Activated CD8-positive, alpha-beta T cell treated with anti-CD3 and anti-CD28 coated beads, Interleukin-2, amount 10 ng/mL, durations not matched to agents 7 days and 5 days (primary cell): ENCODE results near the gene CAPN5. TPM values are rescaled to one million over a fixed set of nuclear protein-coding genes. Genes with fewer than 3 reads are reported as not detected.

Experiments used
- ATAC-seq: fragments of 150-1000 bp; cut with Tn5 transposase; one replicate; pipeline ENCODE4 v1.10.0; 2021; ENCODE audit warnings: moderate library complexity
- CTCF ChIA-PET: fragments of 350-600 bp; sonication (Branson Sonifier 250); formaldehyde crosslinking; loops from one replicate; lab custom pipeline; 2021; ENCODE audit warnings: antibody characterized with exemption; lab: Charles Lee
- POLR2A ChIA-PET: fragments of 350-600 bp; sonication (Branson Sonifier 250); formaldehyde crosslinking; loops from one replicate; lab custom pipeline; 2021; ENCODE audit warnings: antibody characterized with exemption; lab: Charles Lee
- DNase-seq: peaks from one replicate; pipeline ENCODE4 v3.0.0-alpha.2; 2020
- H3K27ac Mint-ChIP-seq: one replicate; pipeline ENCODE4 v1.8.0; 2021; ENCODE audit warnings: mild to moderate bottlenecking, mixed read lengths
- H3K27me3 Mint-ChIP-seq: one replicate; pipeline ENCODE4 v1.8.0; 2021; ENCODE audit warnings: low read depth, mixed read lengths
- H3K36me3 Mint-ChIP-seq: one replicate; pipeline ENCODE4 v1.8.0; 2021; ENCODE audit warnings: low read depth, mixed read lengths
- H3K4me1 Mint-ChIP-seq: one replicate; pipeline ENCODE4 v1.8.0; 2021; ENCODE audit warnings: low read depth, mixed read lengths
- H3K4me3 Mint-ChIP-seq: one replicate; pipeline ENCODE4 v1.8.0; 2021; ENCODE audit warnings: mild to moderate bottlenecking, mixed read lengths
- H3K9me3 Mint-ChIP-seq: one replicate; pipeline ENCODE4 v1.8.0; 2022; ENCODE audit warnings: mixed read lengths; ENCODE audit not compliant: insufficient read depth
- total RNA-seq, 2 experiments: library from RNA; stranded (reverse); gene quantifications; one replicate each; pipeline ENCODE4 v1.2.3, GENCODE V29; 2021

The CAPN5 gene
- total RNA-seq, 2 experiments from 2014 or later, result 1.0 to 1.4 TPM

GRCh38 chr11:77148963-77149715 lies 82.4 kb downstream of the CAPN5 start:
- DNase-seq (no peak), ATAC-seq (no peak)
- ChIA-PET POLR2A (no interaction called here), CTCF (interaction anchor here (2.6 to 2.9 kb wide), 2 partner anchors 22 to 39 kb away, joined by 10 to 18 read pairs; partner anchors contain the start of gene MYO7A)
- H3K9me3 Mint-ChIP-seq, result no peaks in the 10 kb centered on the region
- H3K27ac Mint-ChIP-seq, result no peak overlapping the region
- H3K4me1 Mint-ChIP-seq, result peaks cover 53% of the 10 kb centered on the region
- H3K36me3 Mint-ChIP-seq, result no peaks in the 10 kb centered on the region
- H3K27me3 Mint-ChIP-seq, result peaks cover 46% of the 10 kb centered on the region
- H3K4me3 Mint-ChIP-seq, result no peak overlapping the region

DNA sequence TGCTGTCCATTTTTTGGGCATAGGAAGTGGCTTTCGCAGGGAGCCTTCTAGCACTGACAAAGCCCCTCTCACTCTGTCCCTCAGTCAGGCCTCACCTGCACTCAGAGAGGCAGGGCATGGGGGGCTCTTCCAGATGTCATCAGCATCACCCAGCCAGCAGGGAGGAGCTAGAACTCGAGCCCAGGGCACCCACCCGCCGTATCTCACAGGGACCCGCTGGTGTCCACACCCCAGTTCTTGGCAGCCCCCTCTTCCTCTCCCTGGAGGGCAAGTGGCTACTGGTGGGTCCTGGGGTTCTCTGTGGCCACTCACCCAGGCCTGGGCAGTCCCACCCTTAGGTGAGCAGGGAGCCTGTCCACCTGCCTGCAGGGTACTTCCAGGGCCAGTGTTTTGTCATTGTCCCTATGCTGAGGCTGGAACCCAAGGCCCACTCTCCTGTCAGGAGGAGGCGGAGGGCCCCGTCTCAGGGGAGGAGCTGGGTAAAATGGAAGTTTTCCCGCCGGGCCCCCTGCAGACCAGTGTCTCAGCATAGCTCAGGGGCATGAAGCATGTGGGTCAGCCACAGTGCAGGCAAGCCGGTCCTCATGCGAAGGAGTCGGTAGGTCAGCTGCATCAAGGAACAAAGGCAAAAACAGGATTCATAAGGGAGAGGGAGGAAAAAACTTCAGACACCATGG lies 83.1 kb downstream of the CAPN5 start:
- Mint-ChIP-seq H3K9me3 (no peaks in the 10 kb centered on the region), H3K4me1 (peaks cover 57% of the 10 kb centered on the region), H3K27me3 (peaks cover 47% of the 10 kb centered on the region), H3K4me3 (no peak overlapping the region), H3K36me3 (no peaks in the 10 kb centered on the region), H3K27ac (no peak overlapping the region)
- no peak for ATAC-seq
- DNase-seq, result no peak
- ChIA-PET CTCF (interaction anchor here (2.6 kb wide), 1 partner anchor 38 kb away, joined by 10 read pairs; no protein-coding TSS in a partner anchor), POLR2A (no interaction called here)

- Mint-ChIP-seq H3K27me3 (peaks cover 45% of the 10 kb centered on the region), H3K27ac (no peak overlapping the region), H3K4me3 (no peak overlapping the region), H3K9me3 (no peaks in the 10 kb centered on the region), H3K36me3 (no peaks in the 10 kb centered on the region), H3K4me1 (peaks cover 62% of the 10 kb centered on the region)
- no peak for DNase-seq
- CTCF ChIA-PET, result interaction anchor here (2.6 kb wide), 1 partner anchor 37 kb away, joined by 10 read pairs; no protein-coding TSS in a partner anchor
- POLR2A ChIA-PET, result no interaction called here
- no peak for ATAC-seq
Observed at GRCh38 chr11:77150836-77151235, 84.1 kb downstream of the CAPN5 start.

GRCh38 chr11:77151804-77152509 lies 85.2 kb downstream of the CAPN5 start:
- DNase-seq (peak; percentile 82), ATAC-seq (peak; percentile 68)
- CTCF ChIA-PET, result interaction anchor here (1.0 to 1.2 kb wide), 2 partner anchors 25 to 36 kb away, joined by 4 to 7 read pairs; partner anchors contain the start of gene MYO7A
- Mint-ChIP-seq H3K27ac (peak overlapping the region; percentile 66), H3K36me3 (no peaks in the 10 kb centered on the region), H3K4me1 (peaks cover 62% of the 10 kb centered on the region), H3K27me3 (peaks cover 38% of the 10 kb centered on the region), H3K4me3 (peak overlapping the region; percentile 21), H3K9me3 (no peaks in the 10 kb centered on the region)
- POLR2A ChIA-PET, result no interaction called here

GRCh38 chr11:77152846-77153245 lies 86.1 kb downstream of the CAPN5 start:
- H3K27ac Mint-ChIP-seq, result peak overlapping the region; percentile 47
- POLR2A ChIA-PET, result no interaction called here
- H3K4me3 Mint-ChIP-seq, result peak overlapping the region; percentile 21
- peaks cover 31% of the 10 kb centered on the region for H3K27me3 Mint-ChIP-seq
- no peaks in the 10 kb centered on the region for H3K36me3 Mint-ChIP-seq
- H3K4me1 Mint-ChIP-seq, result peaks cover 55% of the 10 kb centered on the region
- no peak for DNase-seq
- H3K9me3 Mint-ChIP-seq, result no peaks in the 10 kb centered on the region
- no peak for ATAC-seq
- CTCF ChIA-PET, result interaction anchor here (2.8 kb wide), 1 partner anchor 26 kb away, joined by 11 read pairs; the partner anchor contains the start of gene MYO7A

DNA sequence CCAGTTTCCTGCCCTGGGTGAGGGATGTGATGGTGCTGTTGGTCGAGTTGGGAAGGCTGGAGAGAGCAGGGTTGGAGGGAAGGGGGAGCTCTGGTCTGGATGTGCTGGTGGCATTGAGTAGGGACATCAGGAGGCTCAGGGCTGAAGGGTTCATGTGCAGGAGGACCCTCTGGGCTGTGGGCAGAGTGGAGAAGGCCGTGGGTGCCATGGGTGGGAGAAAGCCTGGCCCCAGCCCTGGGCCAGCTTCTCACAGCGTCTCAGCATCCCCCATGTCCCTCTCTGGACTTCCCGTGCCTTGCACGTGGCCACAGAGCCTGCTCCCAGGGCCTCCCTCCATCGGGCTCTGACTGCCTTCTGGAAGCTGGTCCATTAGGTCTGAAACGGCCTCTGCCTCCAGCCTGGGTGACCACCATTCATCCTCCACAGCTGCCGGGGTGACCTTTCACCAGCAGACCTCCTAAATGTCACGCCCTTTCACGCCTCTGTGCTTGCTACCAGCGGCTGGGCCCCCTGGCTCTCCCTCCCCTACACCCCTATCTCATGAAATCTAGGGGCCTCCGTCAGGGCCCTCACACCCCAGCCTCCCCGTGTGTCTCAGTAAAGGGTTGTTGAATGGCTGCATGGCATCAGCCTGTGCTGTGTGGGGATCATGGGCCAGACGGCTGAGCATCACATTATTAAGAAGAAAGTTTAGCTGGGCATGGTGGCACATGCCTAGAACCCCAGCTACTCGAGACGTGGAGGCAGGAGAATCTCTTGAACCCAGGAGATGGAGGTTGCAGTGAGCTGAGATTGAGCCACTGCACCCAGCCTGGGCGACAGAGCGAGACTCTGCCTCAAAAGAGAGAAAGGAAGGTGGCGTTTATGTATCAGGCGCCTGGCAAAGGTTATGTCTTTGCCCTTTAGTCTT lies 86.8 kb downstream of the CAPN5 start:
- CTCF ChIA-PET, result interaction anchor here (2.8 kb wide), 1 partner anchor 26 kb away, joined by 11 read pairs; the partner anchor contains the start of gene MYO7A
- ATAC-seq (no peak), DNase-seq (no peak)
- H3K4me1 Mint-ChIP-seq, result peaks cover 49% of the 10 kb centered on the region
- H3K27ac Mint-ChIP-seq, result no peak overlapping the region
- peaks cover 30% of the 10 kb centered on the region for H3K27me3 Mint-ChIP-seq
- no peaks in the 10 kb centered on the region for H3K9me3 Mint-ChIP-seq
- no peaks in the 10 kb centered on the region for H3K36me3 Mint-ChIP-seq
- POLR2A ChIA-PET, result interaction anchor here (0.9 kb wide), 1 partner anchor 467 kb away, joined by 3 read pairs; no protein-coding TSS in a partner anchor
- no peak overlapping the region for H3K4me3 Mint-ChIP-seq

GRCh38 chr11:77154381-77155081 lies 87.8 kb downstream of the CAPN5 start:
- Mint-ChIP-seq H3K9me3 (no peaks in the 10 kb centered on the region), H3K4me1 (peaks cover 41% of the 10 kb centered on the region), H3K4me3 (no peak overlapping the region), H3K27ac (no peak overlapping the region), H3K36me3 (no peaks in the 10 kb centered on the region), H3K27me3 (peaks cover 30% of the 10 kb centered on the region)
- ChIA-PET CTCF (interaction anchor here (2.8 kb wide), 1 partner anchor 27 kb away, joined by 11 read pairs; the partner anchor contains the start of gene MYO7A), POLR2A (interaction anchor here (0.9 kb wide), 1 partner anchor 468 kb away, joined by 3 read pairs; no protein-coding TSS in a partner anchor)
- no peak for DNase-seq
- ATAC-seq, result no peak

- no peak for DNase-seq
- H3K4me3 Mint-ChIP-seq, result no peak overlapping the region
- no peaks in the 10 kb centered on the region for H3K36me3 Mint-ChIP-seq
- H3K27ac Mint-ChIP-seq, result no peak overlapping the region
- ChIA-PET POLR2A (no interaction called here), CTCF (interaction anchor here (2.8 kb wide), 1 partner anchor 28 kb away, joined by 11 read pairs; the partner anchor contains the start of gene MYO7A)
- peaks cover 40% of the 10 kb centered on the region for H3K4me1 Mint-ChIP-seq
- peaks cover 30% of the 10 kb centered on the region for H3K27me3 Mint-ChIP-seq
- no peak for ATAC-seq
- no peaks in the 10 kb centered on the region for H3K9me3 Mint-ChIP-seq
Observed at GRCh38 chr11:77155082-77155475, 88.3 kb downstream of the CAPN5 start.

DNA sequence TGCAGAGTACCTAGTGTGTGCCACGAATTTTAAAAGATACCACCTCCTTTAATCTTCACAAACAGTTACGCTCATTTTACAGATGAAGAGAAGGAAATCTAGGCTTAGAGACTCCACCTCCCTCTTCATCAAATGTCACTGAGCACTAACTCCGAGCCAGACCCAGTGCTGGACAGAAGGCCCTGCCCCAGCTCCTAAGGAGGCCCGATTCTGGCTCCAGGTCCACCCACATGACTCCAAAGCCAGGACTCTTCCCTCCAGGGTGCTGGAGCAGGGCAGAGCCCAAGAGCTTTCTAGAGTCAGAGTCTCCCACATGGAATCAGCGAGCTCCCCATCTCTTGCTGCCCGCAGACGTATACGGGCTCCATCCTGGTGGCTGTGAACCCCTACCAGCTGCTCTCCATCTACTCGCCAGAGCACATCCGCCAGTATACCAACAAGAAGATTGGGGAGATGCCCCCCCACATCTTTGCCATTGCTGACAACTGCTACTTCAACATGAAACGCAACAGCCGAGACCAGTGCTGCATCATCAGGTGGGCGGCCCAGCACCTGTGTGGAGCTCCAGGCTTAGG lies 88.9 kb downstream of the CAPN5 start:
- H3K4me1 Mint-ChIP-seq, result peaks cover 40% of the 10 kb centered on the region
- no peaks in the 10 kb centered on the region for H3K9me3 Mint-ChIP-seq
- no peak overlapping the region for H3K4me3 Mint-ChIP-seq
- H3K36me3 Mint-ChIP-seq, result no peaks in the 10 kb centered on the region
- ATAC-seq (no peak), DNase-seq (no peak)
- ChIA-PET POLR2A (no interaction called here), CTCF (interaction anchor here (2.8 kb wide), 1 partner anchor 28 kb away, joined by 11 read pairs; the partner anchor contains the start of gene MYO7A)
- H3K27ac Mint-ChIP-seq, result no peak overlapping the region
- peaks cover 24% of the 10 kb centered on the region for H3K27me3 Mint-ChIP-seq
